ENCODE measurements around the gene IFT81. TPM values are rescaled to one million over a fixed set of nuclear protein-coding genes. Genes with fewer than 3 reads are reported as not detected.

Gene IFT81
- total RNA-seq, 1 experiment from 2014 or later, result 23.4 TPM

GRCh38 chr12:110149086-110149660 lies 25.0 kb downstream of the IFT81 start:
- no peak for DNase-seq (ENCODE audit: low read depth)

DNA sequence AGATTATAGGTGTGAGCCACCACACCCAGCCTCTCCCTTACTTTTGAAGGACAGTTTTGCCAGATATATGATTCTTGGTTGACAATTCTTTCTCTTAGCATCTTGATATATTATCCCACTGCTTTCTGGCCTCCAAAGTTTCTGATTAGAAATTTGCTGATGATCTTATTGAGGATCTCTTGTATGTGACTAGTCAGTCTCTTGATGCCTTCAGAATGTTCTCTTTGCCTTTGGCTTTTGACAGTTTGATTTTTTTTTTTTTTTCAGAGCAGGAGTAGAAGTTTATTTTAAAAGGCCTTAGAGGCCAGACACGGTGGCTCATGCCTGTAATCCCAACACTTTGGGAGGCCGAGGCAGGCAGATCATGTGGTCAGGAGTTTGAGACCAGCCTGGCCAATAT lies 32.6 kb downstream of the IFT81 start:
- DNase-seq (ENCODE audit: low read depth), result no peak

GRCh38 chr12:110157539-110157938 lies 33.4 kb downstream of the IFT81 start:
- no peak for DNase-seq (ENCODE audit: low read depth)

GRCh38 chr12:110159671-110160245 lies 35.6 kb downstream of the IFT81 start:
- no peak for DNase-seq (ENCODE audit: low read depth)

DNA sequence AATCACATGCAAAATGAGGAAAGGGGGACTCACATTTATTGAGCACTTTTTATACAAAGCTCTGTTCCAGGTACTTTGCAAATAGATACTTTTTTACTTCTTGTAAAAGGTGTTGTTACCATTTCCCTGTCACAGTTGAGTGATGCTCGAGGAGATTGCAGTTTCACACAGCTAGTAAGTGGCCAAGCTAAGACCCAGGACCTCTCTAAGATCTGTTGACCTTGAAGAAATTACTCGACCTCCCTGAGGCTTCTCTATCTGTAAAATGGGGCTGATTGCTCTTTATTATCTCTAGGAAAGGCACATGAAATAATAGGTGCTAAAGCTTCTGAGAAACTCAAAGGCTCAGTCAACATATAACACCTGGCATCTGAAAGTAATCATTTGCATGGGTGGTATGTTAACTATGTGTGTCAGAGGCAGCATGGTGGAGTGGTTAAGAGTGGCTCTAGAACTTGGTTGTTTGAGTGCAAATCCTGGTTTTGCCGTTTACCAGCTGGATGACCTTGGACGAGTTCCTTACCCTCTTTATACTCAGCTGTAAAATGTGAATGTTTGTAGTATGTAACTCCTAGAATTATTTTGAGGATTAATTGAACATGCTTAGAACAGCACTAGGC lies 41.5 kb downstream of the IFT81 start:
- DNase-seq (ENCODE audit: low read depth), result no peak

GRCh38 chr12:110168732-110169455 lies 44.7 kb downstream of the IFT81 start:
- DNase-seq (ENCODE audit: low read depth), result no peak

GRCh38 chr12:110170535-110171185 lies 46.5 kb downstream of the IFT81 start:
- DNase-seq (ENCODE audit: low read depth), result no peak

DNA sequence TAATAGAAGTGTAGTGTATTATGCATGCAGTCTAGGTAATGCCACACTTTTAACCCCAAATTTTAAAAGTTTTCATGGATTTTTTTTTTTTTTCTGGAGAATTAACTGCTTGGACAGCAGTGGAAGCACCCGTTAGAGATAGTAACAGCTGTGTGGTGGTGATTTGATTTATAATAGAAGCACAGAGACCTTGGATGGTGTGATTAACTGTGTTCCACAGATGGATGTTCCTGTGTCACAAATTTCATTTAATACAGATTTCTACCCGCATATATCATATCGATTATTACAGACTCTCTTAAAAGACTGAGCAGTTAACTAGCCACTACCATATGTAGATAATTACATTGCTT lies 47.0 kb downstream of the IFT81 start:
- no peak for DNase-seq (ENCODE audit: low read depth)

DNA sequence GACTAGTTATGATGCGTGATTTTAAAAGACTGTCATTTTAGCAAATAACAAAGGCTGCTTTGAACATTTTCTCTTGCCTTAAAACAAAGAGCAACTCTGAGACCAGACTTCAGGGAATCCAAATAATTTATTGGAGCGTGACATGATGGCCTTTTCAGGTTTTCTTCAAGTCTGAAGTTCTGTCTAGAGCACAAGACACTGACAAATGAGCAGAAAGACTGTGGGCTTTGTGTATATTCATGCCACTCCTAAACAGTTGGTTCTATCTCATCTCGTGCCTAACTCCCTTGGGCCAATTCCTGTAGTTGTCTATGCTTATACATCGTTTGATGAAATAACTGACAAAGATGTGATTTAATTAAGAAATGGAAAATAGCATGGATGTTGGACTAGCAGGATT lies 47.5 kb downstream of the IFT81 start:
- DNase-seq (ENCODE audit: low read depth), result peak; percentile 28

DNA sequence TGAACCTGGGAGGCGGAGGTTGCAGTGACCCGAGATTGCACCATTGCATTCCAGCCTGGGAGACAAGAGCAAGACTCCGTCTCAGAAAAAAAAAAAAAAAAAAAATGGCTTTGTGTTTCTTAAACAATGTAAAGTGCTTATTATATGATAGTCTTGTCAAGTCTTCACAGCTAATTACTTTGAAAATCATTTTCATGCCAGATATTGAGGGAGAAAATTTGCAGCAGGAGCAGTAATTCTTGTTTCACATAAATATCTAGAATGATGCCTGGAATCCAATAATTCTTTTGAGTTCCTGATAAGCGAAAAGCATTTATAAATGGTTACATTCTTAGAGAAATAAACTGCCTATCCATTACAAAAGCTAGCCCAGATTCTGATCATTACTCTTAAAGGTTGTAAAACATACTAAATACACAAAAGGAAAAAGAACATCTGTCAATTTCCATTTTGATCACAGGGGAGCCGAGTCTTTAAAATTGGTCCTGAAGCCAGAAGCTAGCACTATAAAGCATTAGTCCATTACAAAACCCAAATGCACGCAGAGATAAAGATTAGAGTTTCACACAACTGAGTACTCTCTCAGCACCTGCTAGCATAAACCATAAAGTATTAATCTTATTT lies 50.3 kb downstream of the IFT81 start:
- DNase-seq (ENCODE audit: low read depth), result no peak

DNA sequence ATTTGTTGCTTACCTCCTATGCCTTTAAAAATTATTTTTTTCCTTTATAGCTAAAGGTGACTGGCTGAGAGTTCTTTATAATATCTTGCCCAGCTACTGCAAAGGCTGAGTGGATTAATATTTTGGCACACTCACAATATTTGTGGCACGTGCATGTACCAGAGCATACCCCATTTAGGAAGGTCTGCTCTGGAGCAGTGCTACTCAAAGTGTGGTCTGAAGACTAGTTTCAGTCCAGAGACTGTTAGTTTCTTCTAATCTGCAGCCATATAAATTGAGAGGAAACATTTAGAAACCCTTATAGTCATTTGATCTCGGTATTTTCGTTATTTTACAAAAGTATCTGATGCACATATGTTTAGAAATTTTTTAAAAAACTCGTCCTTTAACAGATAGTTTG lies 51.0 kb downstream of the IFT81 start:
- no peak for DNase-seq (ENCODE audit: low read depth)

- DNase-seq (ENCODE audit: low read depth), result peak; percentile 25
These were observed 52.6 kb downstream of the IFT81 start for GRCh38 chr12:110176745-110177144.

DNA sequence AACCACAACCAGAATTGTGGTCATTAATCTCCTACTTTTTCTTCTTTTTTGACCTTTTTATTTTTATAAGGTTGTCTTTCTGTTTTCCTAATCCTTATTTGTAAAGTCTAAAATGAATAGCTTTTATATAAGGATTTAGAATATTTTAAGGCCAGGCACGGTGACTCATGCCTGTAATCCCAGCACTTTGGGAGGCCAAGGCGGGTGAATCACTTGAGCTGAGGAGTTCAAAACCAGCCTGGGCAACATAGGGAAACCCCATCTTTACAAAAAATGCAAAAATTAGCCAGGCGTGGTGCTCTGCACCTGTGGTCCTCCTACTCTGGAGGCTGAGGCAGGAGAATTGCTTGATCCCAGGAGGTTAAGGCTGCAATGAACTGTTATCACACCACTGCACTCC lies 55.1 kb downstream of the IFT81 start:
- peak; percentile 54 for DNase-seq (ENCODE audit: low read depth)

- DNase-seq (ENCODE audit: low read depth), result peak; percentile 17
These were observed 56.4 kb downstream of the IFT81 start for GRCh38 chr12:110180591-110181005.

- DNase-seq (ENCODE audit: low read depth), result no peak
These were observed 58.1 kb downstream of the IFT81 start for GRCh38 chr12:110182281-110182680.

GRCh38 chr12:110183386-110183785 lies 59.2 kb downstream of the IFT81 start:
- peak; percentile 9 for DNase-seq (ENCODE audit: low read depth)

DNA sequence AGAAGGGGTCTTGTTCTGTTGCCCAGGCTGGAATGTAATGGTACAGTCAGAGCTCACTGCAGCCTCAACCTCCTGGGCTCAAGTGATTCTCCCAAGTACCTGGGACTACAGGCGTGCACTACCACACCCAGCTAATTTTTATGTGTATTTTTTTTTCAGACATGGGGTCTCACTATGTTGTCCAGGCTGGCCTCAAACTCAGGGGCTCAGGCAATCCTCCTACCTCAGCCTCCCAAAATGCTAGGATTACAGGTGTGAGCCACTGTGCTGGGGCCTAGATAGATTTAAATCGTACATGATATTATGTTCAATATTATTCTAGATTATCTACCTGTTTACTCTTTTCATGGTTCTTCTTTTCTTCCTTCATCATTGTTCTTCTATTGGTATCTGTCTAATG lies 61.5 kb downstream of the IFT81 start:
- no peak for DNase-seq (ENCODE audit: low read depth)

GRCh38 chr12:110186059-110186458 lies 61.9 kb downstream of the IFT81 start:
- DNase-seq (ENCODE audit: low read depth), result no peak

GRCh38 chr12:110193196-110193595 lies 69.0 kb downstream of the IFT81 start:
- DNase-seq (ENCODE audit: low read depth), result no peak

GRCh38 chr12:110197003-110197402 lies 72.8 kb downstream of the IFT81 start:
- no peak for DNase-seq (ENCODE audit: low read depth)

- no peak for DNase-seq (ENCODE audit: low read depth)
These were observed 74.2 kb downstream of the IFT81 start for GRCh38 chr12:110198386-110198785.

Measured in RPMI7951 (cell line).